AG04449 (cell line): Measurements from ENCODE around the gene ARHGAP22.

ENCODE experiments used
- CTCF ChIA-PET: fragments of 350-600 bp; formaldehyde crosslinking; extraction: SDS; loops from one replicate; lab custom pipeline; 2021; ENCODE audit warnings: antibody characterized with exemption; lab: Yijun Ruan, JAX
- POLR2A ChIA-PET: fragments of 400-600, 350-600 bp; formaldehyde crosslinking; extraction: SDS; loops from one replicate; lab custom pipeline; 2020; ENCODE audit warnings: antibody characterized with exemption, inconsistent platforms; lab: Yijun Ruan, JAX
- DNase-seq: peaks from one replicate; pipeline ENCODE4 v3.0.0-alpha.2; 2010; ENCODE audit warnings: low read depth, low spot score
- H3K4me3 ChIP-seq: 2 replicates; pipeline ENCODE4 v1.5.1; 2011; ENCODE audit warnings: low read depth, mild to moderate bottlenecking, control low read depth, low read length
- CTCF ChIP-seq: IDR thresholded peaks from one replicate; pipeline ENCODE4 v1.5.1; 2011; ENCODE audit warnings: mild to moderate bottlenecking, moderate library complexity, low read length, control low read depth, inconsistent platforms; ENCODE audit not compliant: insufficient read depth; ENCODE audit errors: missing control alignments

The ARHGAP22 gene

GRCh38 chr10:48517911-48518811, 86.7 kb downstream of the ARHGAP22 start:
- CTCF ChIA-PET: interaction anchor here (0.8 to 2.0 kb wide), 4 partner anchors 12 to 155 kb away, joined by 3 to 7 read pairs (median 5); no protein-coding TSS in a partner anchor
- DNase-seq: no peak
- no peak overlapping the region for H3K4me3 ChIP-seq
- no peak for TF ChIP-seq CTCF
- POLR2A ChIA-PET: no interaction called here

GRCh38 chr10:48517482-48517881, 87.4 kb downstream of the ARHGAP22 start:
- ChIA-PET POLR2A (no interaction called here), CTCF (interaction anchor here (0.7 to 2.0 kb wide), 4 partner anchors 11 to 140 kb away, joined by 3 to 7 read pairs (median 5); no protein-coding TSS in a partner anchor)
- no peak for TF ChIP-seq CTCF
- H3K4me3 ChIP-seq: no peak overlapping the region
- DNase-seq: no peak

- H3K4me3 ChIP-seq: no peak overlapping the region
- no peak for TF ChIP-seq CTCF
- no peak for DNase-seq
- ChIA-PET POLR2A (no interaction called here), CTCF (interaction anchor here (0.7 to 2.0 kb wide), 6 partner anchors 8 to 141 kb away, joined by 3 to 10 read pairs (median 6); no protein-coding TSS in a partner anchor)
These were observed 88.0 kb downstream of the ARHGAP22 start for GRCh38 chr10:48516911-48517310.

- no peak for TF ChIP-seq CTCF
- H3K4me3 ChIP-seq: no peak overlapping the region
- DNase-seq: no peak
- ChIA-PET POLR2A (no interaction called here), CTCF (interaction anchor here (2.4 to 4.3 kb wide), 2 partner anchors 9 to 141 kb away, joined by 13 to 19 read pairs; no protein-coding TSS in a partner anchor)
These were observed 90.0 kb downstream of the ARHGAP22 start for GRCh38 chr10:48514916-48515315.

- no peak for TF ChIP-seq CTCF
- POLR2A ChIA-PET: no interaction called here
- H3K4me3 ChIP-seq: no peak overlapping the region
- DNase-seq: no peak
- CTCF ChIA-PET: interaction anchor here (1.0 to 4.3 kb wide), 6 partner anchors 10 to 151 kb away, joined by 3 to 19 read pairs (median 6); no protein-coding TSS in a partner anchor
These were observed 90.6 kb downstream of the ARHGAP22 start for GRCh38 chr10:48514255-48514654.

GRCh38 chr10:48512861-48513260, 92.0 kb downstream of the ARHGAP22 start:
- CTCF ChIA-PET: interaction anchor here (0.9 to 4.3 kb wide), 6 partner anchors 8 to 149 kb away, joined by 3 to 19 read pairs (median 5); no protein-coding TSS in a partner anchor
- no peak for TF ChIP-seq CTCF
- H3K4me3 ChIP-seq: no peak overlapping the region
- no peak for DNase-seq
- POLR2A ChIA-PET: interaction anchor here (0.7 kb wide), 1 partner anchor 104 kb away, joined by 3 read pairs; no protein-coding TSS in a partner anchor
